MM.1S (cell line): Measurements from ENCODE around the gene KRTDAP.
"Not testable (repeated sequence)": the region's sequence is repeated elsewhere in the genome, so short reads cannot be mapped to it uniquely, and the experiment has no call there.

Source experiments
- DNase-seq: peaks from one replicate; pipeline ENCODE4 v3.0.0-alpha.2; 2015
- H2AFZ ChIP-seq: fragments of 300-600 bp; sonication (generic); 2 replicates; pipeline ENCODE4 v1.6.0; 2016; ENCODE audit warnings: antibody characterized with exemption, low read length
- H3F3A ChIP-seq: fragments of 300-600 bp; sonication (generic); 2 replicates; pipeline ENCODE4 v1.6.1; 2016; ENCODE audit warnings: mild to moderate bottlenecking, antibody characterized with exemption, low read length, moderate library complexity, mixed read lengths; ENCODE audit not compliant: insufficient read depth
- H3K27ac ChIP-seq: fragments of 300-600 bp; sonication (generic); 2 replicates; pipeline ENCODE4 v1.5.1; 2016; ENCODE audit warnings: mild to moderate bottlenecking, low read length
- H3K27me3 ChIP-seq: fragments of 300-600 bp; sonication (generic); replicated peaks from 2 replicates; pipeline ENCODE4 v1.6.0; 2016; ENCODE audit warnings: low read length; ENCODE audit not compliant: insufficient read depth
- H3K36me3 ChIP-seq: fragments of 300-600 bp; sonication (generic); replicated peaks from 2 replicates; pipeline ENCODE4 v1.6.1; 2016; ENCODE audit warnings: mild to moderate bottlenecking, low read length, mixed read lengths; ENCODE audit not compliant: insufficient read depth
- H3K4me1 ChIP-seq: fragments of 300-600 bp; sonication (generic); 2 replicates; pipeline ENCODE4 v1.6.1; 2016; ENCODE audit warnings: low read length, mixed read lengths
- H3K4me2 ChIP-seq: fragments of 300-600 bp; sonication (generic); 2 replicates; pipeline ENCODE4 v1.6.0; 2016; ENCODE audit warnings: low read depth, low read length
- H3K4me3 ChIP-seq: fragments of 300-600 bp; sonication (generic); 2 replicates; pipeline ENCODE4 v1.5.1; 2016; ENCODE audit warnings: low read length, mixed read lengths
- H3K79me2 ChIP-seq: fragments of 300-600 bp; sonication (generic); 2 replicates; pipeline ENCODE4 v1.6.1; 2016; ENCODE audit warnings: mixed run types, low read length, mixed read lengths
- H3K9ac ChIP-seq: fragments of 300-600 bp; sonication (generic); 2 replicates; pipeline ENCODE4 v1.6.1; 2016; ENCODE audit warnings: low read length, mixed read lengths
- H3K9me2 ChIP-seq: fragments of 300-600 bp; sonication (generic); replicated peaks from 2 replicates; pipeline ENCODE4 v1.6.1; 2016; ENCODE audit warnings: mild to moderate bottlenecking, low read length, mixed read lengths; ENCODE audit not compliant: insufficient read depth
- H3K9me3 ChIP-seq: fragments of 300-600 bp; sonication (generic); replicated peaks from 2 replicates; pipeline ENCODE4 v1.6.1; 2016; ENCODE audit warnings: mild to moderate bottlenecking, low read length, mixed read lengths; ENCODE audit not compliant: insufficient read depth
- H4K20me1 ChIP-seq: fragments of 300-600 bp; sonication (generic); 2 replicates; pipeline ENCODE4 v1.6.1; 2016; ENCODE audit warnings: mild to moderate bottlenecking, low read length, moderate library complexity, mixed read lengths; ENCODE audit not compliant: insufficient read depth
- EZH2 ChIP-seq: fragments of 300-600 bp; sonication (generic); optimal IDR thresholded peaks from 2 replicates; pipeline ENCODE3; 2017; ENCODE audit warnings: low read depth, mild to moderate bottlenecking, antibody characterized with exemption, low read length, mixed read lengths
- EZH2phosphoT487 ChIP-seq: fragments of 300-600 bp; sonication (generic); IDR thresholded peaks from 2 replicates; pipeline ENCODE4 v1.6.1; 2018; ENCODE audit warnings: antibody characterized with exemption, low read length
- TF ChIP-seq, protein P1 (sequence below): fragments of 300-600 bp; sonication (generic); IDR thresholded peaks from 2 replicates; pipeline ENCODE4 v1.5.1; 2016; ENCODE audit warnings: antibody characterized with exemption, low read length, mixed read lengths

KRTDAP gene

DNA sequence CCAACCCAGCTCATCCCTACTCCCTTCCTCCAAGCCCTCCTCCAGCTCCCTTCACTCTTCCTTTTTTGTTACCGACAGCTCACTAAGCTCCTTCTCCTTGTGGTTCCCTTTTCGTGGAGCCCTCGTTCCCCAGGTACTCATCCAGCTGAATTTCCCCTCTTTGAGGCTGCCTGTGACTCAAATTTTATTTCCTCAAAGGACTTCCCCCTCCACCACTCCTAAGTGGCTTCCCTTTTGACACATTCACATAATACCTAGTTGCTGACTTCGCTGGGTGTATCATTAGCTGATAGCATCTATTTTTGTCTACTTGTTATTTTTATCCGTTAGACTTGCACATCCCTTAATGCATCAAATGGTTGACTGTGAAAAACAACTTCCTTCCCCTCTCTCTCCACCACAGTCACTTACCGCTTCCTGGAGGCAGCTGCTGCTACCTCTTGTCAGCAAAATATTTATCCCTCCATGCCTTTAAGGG is 27.7 kb downstream of the KRTDAP start:
- Histone ChIP-seq H3K27me3 (no peaks in the 10 kb centered on the region), H3K9ac (peak overlapping the region; percentile 15; the same call in 1 of the 2 replicates), H3K4me2 (peak overlapping the region; percentile 85), H3K9me2 (no peaks in the 10 kb centered on the region), H3K27ac (peak overlapping the region; percentile 82), H2AFZ (peak overlapping the region; percentile 59), H3F3A (peaks cover 12% of the 10 kb centered on the region), H3K36me3 (no peaks in the 10 kb centered on the region), H3K9me3 (no peaks in the 10 kb centered on the region), H3K4me1 (peaks cover 28% of the 10 kb centered on the region), H4K20me1 (no peaks in the 10 kb centered on the region), H3K4me3 (peak overlapping the region; percentile 13; the same call in 1 of the 2 replicates), H3K79me2 (no peaks in the 10 kb centered on the region)
- TF ChIP-seq EZH2phosphoT487 (no peak), EZH2 (no peak)
- TF ChIP-seq, protein P1, sequence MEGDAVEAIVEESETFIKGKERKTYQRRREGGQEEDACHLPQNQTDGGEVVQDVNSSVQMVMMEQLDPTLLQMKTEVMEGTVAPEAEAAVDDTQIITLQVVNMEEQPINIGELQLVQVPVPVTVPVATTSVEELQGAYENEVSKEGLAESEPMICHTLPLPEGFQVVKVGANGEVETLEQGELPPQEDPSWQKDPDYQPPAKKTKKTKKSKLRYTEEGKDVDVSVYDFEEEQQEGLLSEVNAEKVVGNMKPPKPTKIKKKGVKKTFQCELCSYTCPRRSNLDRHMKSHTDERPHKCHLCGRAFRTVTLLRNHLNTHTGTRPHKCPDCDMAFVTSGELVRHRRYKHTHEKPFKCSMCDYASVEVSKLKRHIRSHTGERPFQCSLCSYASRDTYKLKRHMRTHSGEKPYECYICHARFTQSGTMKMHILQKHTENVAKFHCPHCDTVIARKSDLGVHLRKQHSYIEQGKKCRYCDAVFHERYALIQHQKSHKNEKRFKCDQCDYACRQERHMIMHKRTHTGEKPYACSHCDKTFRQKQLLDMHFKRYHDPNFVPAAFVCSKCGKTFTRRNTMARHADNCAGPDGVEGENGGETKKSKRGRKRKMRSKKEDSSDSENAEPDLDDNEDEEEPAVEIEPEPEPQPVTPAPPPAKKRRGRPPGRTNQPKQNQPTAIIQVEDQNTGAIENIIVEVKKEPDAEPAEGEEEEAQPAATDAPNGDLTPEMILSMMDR = peak; percentile 13; the same call in 1 of the 2 replicates
- DNase-seq = peak; percentile 89

DNA sequence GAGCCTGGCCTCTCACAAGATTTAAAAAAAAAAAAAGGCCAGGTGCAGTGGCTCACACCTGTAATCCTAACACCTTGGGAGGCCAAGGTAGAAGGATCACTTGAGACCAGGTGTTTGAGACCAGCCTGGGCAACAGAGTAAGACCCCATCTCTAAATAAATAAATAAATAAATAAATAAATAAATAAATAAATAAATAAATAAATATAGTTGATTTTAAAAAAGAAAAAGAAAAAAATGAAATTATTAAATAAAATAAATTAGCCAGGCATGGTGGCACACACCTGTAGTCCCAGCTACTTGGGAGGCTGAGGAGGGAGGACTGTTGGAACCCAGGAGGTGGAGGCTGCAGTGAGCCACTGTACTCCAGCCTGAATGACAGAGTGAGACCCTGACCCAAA is 28.5 kb downstream of the KRTDAP start:
- Histone ChIP-seq H3F3A (peaks cover 19% of the 10 kb centered on the region), H3K4me2 (peak overlapping the region; percentile 85; the same call in 1 of the 2 replicates)
- H3K27me3 ChIP-seq = not testable (repeated sequence)

DNA sequence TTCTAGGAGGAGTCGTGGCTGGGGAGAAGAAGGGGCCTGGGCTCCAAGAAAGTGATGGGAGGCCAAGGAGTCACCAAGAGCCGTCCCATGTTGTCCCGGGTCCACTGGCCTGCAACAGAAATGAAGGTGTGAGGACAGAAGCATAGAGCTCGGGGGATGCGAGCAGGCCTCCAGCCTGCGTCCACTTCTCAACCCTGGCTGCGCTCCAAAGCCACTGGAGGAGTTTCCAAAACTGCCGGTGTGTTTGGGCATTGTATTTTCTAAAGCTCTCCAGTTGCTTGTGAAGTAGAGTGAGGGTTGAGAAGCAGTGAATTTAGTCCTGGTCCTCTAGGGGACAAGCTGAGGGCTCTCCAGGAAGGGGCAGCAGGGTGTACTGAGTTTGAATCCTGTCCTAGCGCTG is 29.2 kb downstream of the KRTDAP start:
- Histone ChIP-seq H3F3A (peaks cover 20% of the 10 kb centered on the region), H3K9me3 (no peaks in the 10 kb centered on the region), H3K27me3 (no peaks in the 10 kb centered on the region), H3K4me3 (no peak overlapping the region), H2AFZ (no peak overlapping the region), H3K9ac (no peak overlapping the region), H3K4me2 (no peak overlapping the region), H3K36me3 (no peaks in the 10 kb centered on the region), H4K20me1 (no peaks in the 10 kb centered on the region), H3K4me1 (peaks cover 36% of the 10 kb centered on the region), H3K27ac (no peak overlapping the region), H3K9me2 (no peaks in the 10 kb centered on the region), H3K79me2 (no peaks in the 10 kb centered on the region)
- TF ChIP-seq, protein P1 = no peak
- TF ChIP-seq EZH2 (no peak), EZH2phosphoT487 (no peak)
- DNase-seq = no peak

More for the DNA sequence above, 28.5 kb downstream of the KRTDAP start:
- H3K4me3 ChIP-seq, H3K9ac ChIP-seq, H4K20me1 ChIP-seq, H3K9me2 ChIP-seq, H3K79me2 ChIP-seq, H2AFZ ChIP-seq, H3K36me3 ChIP-seq, DNase-seq, H3K9me3 ChIP-seq: not testable (repeated sequence)
- Histone ChIP-seq H3K4me1 (peaks cover 35% of the 10 kb centered on the region), H3K27ac (peak overlapping the region; percentile 82; the same call in 1 of the 2 replicates)

DNA sequence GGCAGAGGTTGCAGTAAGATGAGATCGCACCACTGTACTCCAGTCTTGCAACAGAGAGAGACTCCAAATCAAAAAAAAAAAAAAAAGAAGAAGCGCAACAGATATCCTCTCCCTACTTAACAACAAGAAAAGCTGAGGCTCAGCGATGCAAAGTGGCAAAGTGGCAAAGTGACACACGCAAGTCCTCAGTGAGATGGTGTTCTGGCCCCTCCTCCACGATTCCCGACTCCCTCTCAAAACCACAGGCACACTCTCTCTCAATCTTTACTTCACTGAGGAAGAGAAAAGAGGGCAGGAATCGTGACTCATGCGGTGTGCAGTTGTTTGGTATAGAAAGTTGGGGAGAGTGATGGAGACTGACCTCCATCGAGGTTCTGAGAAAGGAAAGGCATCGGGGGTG is 29.7 kb downstream of the KRTDAP start:
- no peaks in the 10 kb centered on the region for H3K9me3 ChIP-seq
- peaks cover 36% of the 10 kb centered on the region for H3K4me1 ChIP-seq
- no peak overlapping the region for H2AFZ ChIP-seq
- TF ChIP-seq, protein P1 = no peak
- no peak for TF ChIP-seq EZH2
- TF ChIP-seq EZH2phosphoT487 = no peak
- DNase-seq = no peak
- no peaks in the 10 kb centered on the region for H4K20me1 ChIP-seq
- H3K36me3 ChIP-seq = no peaks in the 10 kb centered on the region
- no peaks in the 10 kb centered on the region for H3K79me2 ChIP-seq
- H3K4me2 ChIP-seq = no peak overlapping the region
- no peak overlapping the region for H3K9ac ChIP-seq
- H3K27ac ChIP-seq = no peak overlapping the region
- no peaks in the 10 kb centered on the region for H3K9me2 ChIP-seq
- H3K4me3 ChIP-seq = no peak overlapping the region
- no peaks in the 10 kb centered on the region for H3K27me3 ChIP-seq
- H3F3A ChIP-seq = peaks cover 20% of the 10 kb centered on the region
